ENCODE data around the gene POU3F1. TPM values are rescaled to one million over a fixed set of nuclear protein-coding genes. Genes with fewer than 3 reads are reported as not detected.

The POU3F1 gene
- total and polyA plus RNA-seq, 2 of the 4 experiments (the other 2 are of a cell fraction): not detected

- intact Hi-C loops (cut with micrococcal nuclease) (no loop called here), in situ Hi-C loops (cut with MboI; ENCODE audit: low sequenced_read_pairs) (loop anchor here (25.0 kb wide), 3 partner anchors 418 to 1543 kb away; partner anchors contain the start of genes GNL2, MRPS15 and OSCP1), dilution Hi-C loops (cut with HindIII; ENCODE audit: low sequenced_read_pairs, unreplicated experiment) (no loop called here)
- ATAC-seq (ENCODE audit: low read depth) (peak; percentile 61), DNase-seq (peak; percentile 33)
- ChIA-PET POLR2A (ENCODE audit: unreplicated experiment) (interaction anchor here (0.6 kb wide), 1 partner anchor 1248 kb away, joined by 5 read pairs; no protein-coding TSS in a partner anchor), CTCF (no interaction called here)
- peak within 1 kb of the TSS; percentile 59; the same call in 1 of the 3 replicates for H2BK15ac ChIP-seq (ENCODE audit: low read depth, low read length)
- H4K5ac ChIP-seq (ENCODE audit: low read depth, low read length): peak within 1 kb of the TSS; percentile 46
- peaks cover 11 to 41% of the 10 kb centered on the region in 2 experiments; a peak in 3 of 4 replicates for H3K79me1 ChIP-seq (ENCODE audit: low read depth in 1 of 2, low read length in 2 of 2)
- H3K4me1 ChIP-seq (ENCODE audit: control insufficient read depth, insufficient read depth, low read length): peaks cover 18% of the 10 kb centered on the region
- H2BK120ac ChIP-seq (ENCODE audit: low read depth, low read length): peak within 1 kb of the TSS; percentile 49
- TF ChIP-seq CTCF (conservative IDR thresholded peaks at IDR 0.05; ENCODE audit: low read depth, low read length): no peak
- TF ChIP-seq RAD21 (IDR thresholded peaks at IDR 0.05; ENCODE audit: low read length): no peak
- TF ChIP-seq ELK1 (IDR thresholded peaks at IDR 0.05; ENCODE audit: borderline replicate concordance, low read depth, low read length): no peak
- TF ChIP-seq BHLHE40 (IDR thresholded peaks at IDR 0.05; ENCODE audit: low read depth, low read length): no peak
- TF ChIP-seq POLR2A (IDR thresholded peaks at IDR 0.05; ENCODE audit: low read depth, low read length): peak; percentile 43; the same call in 1 of the 2 replicates
- peak; percentile 53; the same call in 1 of the 2 replicates for TF ChIP-seq MAZ (IDR thresholded peaks at IDR 0.05; ENCODE audit: borderline replicate concordance, low read depth, low read length)
- no peak for TF ChIP-seq CEBPB (IDR thresholded peaks at IDR 0.05; ENCODE audit: low read depth, low read length)
- peak within 1 kb of the TSS; percentile 93 for H3K4ac ChIP-seq (ENCODE audit: low read depth, low read length)
- H3K9ac ChIP-seq (ENCODE audit: low read depth, low read length): peak within 1 kb of the TSS; percentile 99
- H2AK9ac ChIP-seq (replicated peaks; ENCODE audit: low read depth, low read length, poor library complexity): peak within 1 kb of the TSS; percentile 91
- H3K9me3 ChIP-seq (ENCODE audit: control insufficient read depth, insufficient read depth, low read length): no peaks in the 10 kb centered on the region
- H2AFZ ChIP-seq (replicated peaks; ENCODE audit: low read length, poor library complexity): peak within 1 kb of the TSS; percentile 89
- H2BK20ac ChIP-seq (ENCODE audit: low read depth, low read length): no peak within 1 kb of the TSS
- H4K91ac ChIP-seq (ENCODE audit: insufficient read depth, low read depth, low read length): peak within 1 kb of the TSS; percentile 89
- peak within 1 kb of the TSS; percentile 88 for H3K27ac ChIP-seq (ENCODE audit: insufficient read depth, low read length)
- BruUV-seq (replicated peaks): no TSS peak
- peak within 1 kb of the TSS; percentile 29 for H2BK5ac ChIP-seq (ENCODE audit: low read depth, low read length, poor library complexity, severe bottlenecking)
- H3K23ac ChIP-seq (ENCODE audit: low read depth, low read length): peak within 1 kb of the TSS; percentile 99
- WGBS, 2 experiments (ENCODE audit: extremely low coverage in 2 of 2, insufficient read length in 1 of 2): 2% methylated on average over 8 of the region's 83 CpGs; no CpG with 5 or more reads in 1 of the 2 experiments
- H3K9me1 ChIP-seq (ENCODE audit: insufficient read depth, low read length): peaks cover 15% of the 10 kb centered on the region
- peak within 1 kb of the TSS; percentile 74 for H3K4me2 ChIP-seq (ENCODE audit: low read depth, low read length)
- peak within 1 kb of the TSS; percentile 97 for H3K14ac ChIP-seq (replicated peaks; ENCODE audit: low read depth, low read length)
- H3K56ac ChIP-seq (ENCODE audit: extremely low read depth, insufficient read depth, low read length): peak within 1 kb of the TSS; percentile 47
- H4K20me1 ChIP-seq (ENCODE audit: insufficient read depth, low read length): peaks cover 14% of the 10 kb centered on the region; the same call in 1 of the 2 replicates
- peak within 1 kb of the TSS; percentile 46 to 87 for H4K8ac ChIP-seq (ENCODE audit: low read depth in 2 of 2, low read length in 2 of 2)
- H2AK5ac ChIP-seq (ENCODE audit: low read depth, low read length): peak within 1 kb of the TSS; percentile 90
- H3K4me3 ChIP-seq (ENCODE audit: insufficient read depth, low read depth, low read length): peak within 1 kb of the TSS; percentile 92
- no peaks in the 10 kb centered on the region for H3K27me3 ChIP-seq (ENCODE audit: control insufficient read depth, insufficient read depth, low read length)
- no peaks in the 10 kb centered on the region for H3K36me3 ChIP-seq (ENCODE audit: control insufficient read depth, insufficient read depth, low read length)
- H3K18ac ChIP-seq (ENCODE audit: low read depth, low read length): peak within 1 kb of the TSS; percentile 65
Measured at GRCh38 chr1:38005195-38006007, 41.2 kb downstream of the POU3F1 start, which contains the start of gene FHL3. TSS of gene FHL3 (minus strand) at chr1:38005514. CDS start at chr1:37999412, 6,102 bp downstream.
